Transverse colon (tissue), 4 donors: ENCODE results near the gene DMD.

Experiments used
- CTCF ChIP-seq, 5 experiments: fragments of 200-600 bp in 3 of 5; fragments of 450-650 bp in 2 of 5; sonication (generic) in 3 of 5; IDR thresholded peaks; 1 replicate in 2 of 5; 2 replicates in 3 of 5; pipeline ENCODE4 v1.5.1; 2016 to 2017; ENCODE audit warnings: antibody characterized with exemption in 5 of 5, inconsistent platforms in 3 of 5, mild to moderate bottlenecking in 2 of 5, moderate library complexity in 1 of 5
- POLR2A ChIP-seq: fragments of 450-650 bp; IDR thresholded peaks from one replicate; pipeline ENCODE4 v1.6.1; 2016; ENCODE audit warnings: antibody characterized with exemption, mild to moderate bottlenecking, moderate library complexity
- POLR2AphosphoS5 ChIP-seq, 3 donors: sonication (generic); formaldehyde crosslinking; IDR thresholded peaks; one replicate each; pipeline ENCODE4 v1.6.1; 2016; ENCODE audit warnings: antibody characterized with exemption in 3 of 3

GRCh38 chrX:32496671-32497070, 714.7 kb downstream of the DMD start:
- TF ChIP-seq CTCF (IDR thresholded peaks at IDR 0.05): no peak
- no peak for TF ChIP-seq POLR2AphosphoS5 (IDR thresholded peaks at IDR 0.05)
- TF ChIP-seq POLR2A: no peak
